ENCODE results near the gene ZSCAN12.

Gene ZSCAN12

GRCh38 chr6:28442586-28442985 lies 43.0 kb upstream of the ZSCAN12 start:
- Histone ChIP-seq H3K9me3 (ENCODE audit: severe bottlenecking) (peaks cover 14% of the 10 kb centered on the region), H3K36me3 (peaks cover 6% of the 10 kb centered on the region; the same call in 1 of the 2 replicates), H3K4me3 (ENCODE audit: low read depth, low read length) (peak overlapping the region; percentile 71), H3K27me3 (ENCODE audit: insufficient read depth, low read depth, severe bottlenecking) (no peaks in the 10 kb centered on the region), H3K27ac (peak overlapping the region; percentile 80)
- TF ChIP-seq, protein P1, sequence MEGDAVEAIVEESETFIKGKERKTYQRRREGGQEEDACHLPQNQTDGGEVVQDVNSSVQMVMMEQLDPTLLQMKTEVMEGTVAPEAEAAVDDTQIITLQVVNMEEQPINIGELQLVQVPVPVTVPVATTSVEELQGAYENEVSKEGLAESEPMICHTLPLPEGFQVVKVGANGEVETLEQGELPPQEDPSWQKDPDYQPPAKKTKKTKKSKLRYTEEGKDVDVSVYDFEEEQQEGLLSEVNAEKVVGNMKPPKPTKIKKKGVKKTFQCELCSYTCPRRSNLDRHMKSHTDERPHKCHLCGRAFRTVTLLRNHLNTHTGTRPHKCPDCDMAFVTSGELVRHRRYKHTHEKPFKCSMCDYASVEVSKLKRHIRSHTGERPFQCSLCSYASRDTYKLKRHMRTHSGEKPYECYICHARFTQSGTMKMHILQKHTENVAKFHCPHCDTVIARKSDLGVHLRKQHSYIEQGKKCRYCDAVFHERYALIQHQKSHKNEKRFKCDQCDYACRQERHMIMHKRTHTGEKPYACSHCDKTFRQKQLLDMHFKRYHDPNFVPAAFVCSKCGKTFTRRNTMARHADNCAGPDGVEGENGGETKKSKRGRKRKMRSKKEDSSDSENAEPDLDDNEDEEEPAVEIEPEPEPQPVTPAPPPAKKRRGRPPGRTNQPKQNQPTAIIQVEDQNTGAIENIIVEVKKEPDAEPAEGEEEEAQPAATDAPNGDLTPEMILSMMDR (IDR thresholded peaks at IDR 0.05; ENCODE audit: low read depth, low read length), result no peak
- no peak for DNase-seq

GRCh38 chr6:28436404-28436803 lies 36.9 kb upstream of the ZSCAN12 start:
- Histone ChIP-seq H3K27ac (no peak overlapping the region), H3K4me3 (ENCODE audit: low read depth, low read length) (no peak overlapping the region), H3K27me3 (ENCODE audit: insufficient read depth, low read depth, severe bottlenecking) (no peaks in the 10 kb centered on the region), H3K9me3 (ENCODE audit: severe bottlenecking) (no peaks in the 10 kb centered on the region), H3K36me3 (no peaks in the 10 kb centered on the region)
- TF ChIP-seq, protein P1 (IDR thresholded peaks at IDR 0.05; ENCODE audit: low read depth, low read length), result no peak
- no peak for DNase-seq

DNA sequence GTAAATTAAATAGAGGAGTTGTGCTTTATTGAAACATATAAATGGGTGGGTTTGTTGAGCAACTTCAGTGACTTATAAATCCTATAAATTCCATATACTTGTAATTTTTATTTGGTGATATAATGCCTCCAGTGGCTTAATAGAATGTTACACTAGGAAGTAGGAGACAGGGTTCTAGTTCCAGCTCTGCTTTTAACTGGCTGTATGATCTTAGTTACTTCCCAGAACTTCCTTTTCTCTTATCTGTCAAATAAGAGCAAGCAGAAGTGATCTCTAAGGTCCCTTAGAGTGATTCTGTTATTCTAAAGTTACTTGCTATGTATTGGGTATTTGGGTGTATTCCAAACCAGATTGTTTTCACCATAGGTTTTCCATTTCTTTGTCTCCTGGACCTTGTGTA lies 33.6 kb upstream of the ZSCAN12 start:
- H3K9me3 ChIP-seq (ENCODE audit: severe bottlenecking), result no peaks in the 10 kb centered on the region
- H3K27me3 ChIP-seq (ENCODE audit: insufficient read depth, low read depth, severe bottlenecking), result no peaks in the 10 kb centered on the region
- TF ChIP-seq, protein P1 (IDR thresholded peaks at IDR 0.05; ENCODE audit: low read depth, low read length), result no peak
- no peak overlapping the region for H3K27ac ChIP-seq
- no peak overlapping the region for H3K4me3 ChIP-seq (ENCODE audit: low read depth, low read length)
- DNase-seq, result no peak
- H3K36me3 ChIP-seq, result no peaks in the 10 kb centered on the region

DNA sequence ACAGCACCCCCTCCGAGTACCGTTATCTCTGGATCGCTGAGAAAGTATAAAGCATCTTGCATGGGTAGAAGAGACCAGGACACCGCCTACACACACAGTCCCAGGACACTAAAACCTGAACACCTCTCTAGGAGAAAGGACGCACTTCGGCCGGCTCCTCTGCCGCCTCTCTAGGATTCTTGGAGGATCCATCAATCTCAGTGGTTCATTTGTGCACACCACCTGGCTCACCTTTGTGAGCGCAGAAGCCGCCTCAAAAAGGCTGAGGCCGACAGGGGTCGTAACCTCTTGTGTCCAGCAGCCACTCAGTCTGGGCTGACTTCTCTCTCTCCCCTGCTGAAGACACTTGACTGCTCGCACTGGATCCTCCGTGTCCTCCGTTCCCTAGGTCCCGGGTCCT lies 30.2 kb upstream of the ZSCAN12 start:
- no peak for DNase-seq
- TF ChIP-seq, protein P1 (IDR thresholded peaks at IDR 0.05; ENCODE audit: low read depth, low read length), result no peak
- no peaks in the 10 kb centered on the region; the same call in 1 of the 2 replicates for H3K36me3 ChIP-seq
- H3K27ac ChIP-seq, result no peak overlapping the region
- H3K9me3 ChIP-seq (ENCODE audit: severe bottlenecking), result peaks cover 7% of the 10 kb centered on the region
- no peaks in the 10 kb centered on the region for H3K27me3 ChIP-seq (ENCODE audit: insufficient read depth, low read depth, severe bottlenecking)
- no peak overlapping the region for H3K4me3 ChIP-seq (ENCODE audit: low read depth, low read length)

DNA sequence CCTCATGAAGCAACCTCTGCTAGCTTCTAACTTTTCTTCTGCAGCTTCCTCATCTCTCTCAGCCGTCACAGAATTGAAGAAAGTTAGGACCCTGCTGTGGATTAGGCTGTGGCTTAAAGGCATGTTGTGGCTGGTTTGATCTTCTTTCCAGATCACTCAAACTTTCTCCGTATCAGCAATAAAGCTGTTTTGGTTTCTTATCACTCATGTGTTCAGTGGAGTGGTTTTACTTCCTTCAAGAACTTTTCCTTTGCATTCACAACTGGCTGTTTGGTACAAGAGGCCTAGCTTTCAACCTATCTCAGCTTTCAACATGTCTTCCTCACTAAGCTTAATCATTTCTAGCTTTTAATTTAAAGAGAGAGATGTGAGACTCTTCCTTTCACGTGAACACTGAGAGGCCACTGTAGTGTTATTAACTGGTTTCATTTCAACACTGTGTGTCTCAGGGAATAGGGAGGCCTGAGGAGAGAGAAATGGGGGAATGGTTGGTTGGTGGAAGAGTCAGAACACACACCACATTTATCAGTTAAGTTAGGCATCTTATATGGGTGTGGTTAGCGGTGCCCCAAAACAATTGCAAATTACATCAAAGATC lies 26.5 kb upstream of the ZSCAN12 start:
- no peak for DNase-seq

More for the DNA sequence above, 26.5 kb upstream of the ZSCAN12 start:
- Histone ChIP-seq H3K36me3 (no peaks in the 10 kb centered on the region; the same call in 1 of the 2 replicates), H3K27ac (no peak overlapping the region), H3K27me3 (ENCODE audit: insufficient read depth, low read depth, severe bottlenecking) (no peaks in the 10 kb centered on the region), H3K4me3 (ENCODE audit: low read depth, low read length) (no peak overlapping the region), H3K9me3 (ENCODE audit: severe bottlenecking) (peaks cover 9% of the 10 kb centered on the region)
- TF ChIP-seq, protein P1 (IDR thresholded peaks at IDR 0.05; ENCODE audit: low read depth, low read length), result no peak
